ENCODE measurements around the gene HSPA4.

DNA sequence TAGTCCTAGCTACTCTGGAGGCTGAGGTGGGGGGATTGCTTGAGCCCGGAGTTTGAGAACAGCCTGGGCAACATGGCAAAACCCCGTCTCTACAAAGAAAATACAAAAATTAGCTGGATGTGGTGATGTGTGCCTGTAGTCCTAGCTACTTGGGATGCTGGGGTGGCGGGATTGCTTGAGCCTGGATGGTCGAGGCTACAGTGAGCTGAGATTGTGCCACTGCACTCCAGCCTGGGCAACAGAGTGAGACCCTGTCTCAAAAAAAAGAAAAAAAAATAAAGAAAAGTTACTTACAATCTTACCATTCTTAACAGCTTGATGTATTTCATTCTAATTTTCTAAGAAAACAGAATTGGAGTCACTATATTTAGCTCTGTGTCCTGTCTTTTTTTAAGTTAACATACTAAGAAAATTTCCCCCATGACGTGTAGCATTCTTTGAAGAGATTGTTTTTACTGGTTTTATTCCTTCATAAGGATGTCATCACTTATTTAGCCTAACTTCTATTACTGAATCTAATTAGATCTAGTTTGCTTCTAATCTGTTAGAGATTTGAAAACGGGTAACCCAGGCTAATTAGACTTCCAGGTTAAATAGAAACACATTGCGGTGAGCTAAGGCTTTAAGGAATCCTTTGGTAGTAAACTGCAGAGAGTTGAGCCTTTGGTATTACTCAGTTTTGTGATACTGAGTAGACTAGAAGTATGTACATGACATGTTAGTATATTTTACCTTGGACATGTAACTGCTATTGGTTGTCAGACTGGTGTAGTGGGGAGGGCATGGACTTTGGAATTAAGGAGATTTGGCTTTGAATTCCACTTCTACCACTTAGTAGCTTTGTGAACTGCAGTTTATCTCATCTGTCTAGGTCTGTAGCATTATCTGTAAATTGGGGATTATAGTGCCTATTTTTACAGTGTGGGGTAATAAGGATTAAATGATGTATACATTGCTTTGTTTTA is 24.0 kb downstream of the HSPA4 start:
- TF ChIP-seq, protein P1, sequence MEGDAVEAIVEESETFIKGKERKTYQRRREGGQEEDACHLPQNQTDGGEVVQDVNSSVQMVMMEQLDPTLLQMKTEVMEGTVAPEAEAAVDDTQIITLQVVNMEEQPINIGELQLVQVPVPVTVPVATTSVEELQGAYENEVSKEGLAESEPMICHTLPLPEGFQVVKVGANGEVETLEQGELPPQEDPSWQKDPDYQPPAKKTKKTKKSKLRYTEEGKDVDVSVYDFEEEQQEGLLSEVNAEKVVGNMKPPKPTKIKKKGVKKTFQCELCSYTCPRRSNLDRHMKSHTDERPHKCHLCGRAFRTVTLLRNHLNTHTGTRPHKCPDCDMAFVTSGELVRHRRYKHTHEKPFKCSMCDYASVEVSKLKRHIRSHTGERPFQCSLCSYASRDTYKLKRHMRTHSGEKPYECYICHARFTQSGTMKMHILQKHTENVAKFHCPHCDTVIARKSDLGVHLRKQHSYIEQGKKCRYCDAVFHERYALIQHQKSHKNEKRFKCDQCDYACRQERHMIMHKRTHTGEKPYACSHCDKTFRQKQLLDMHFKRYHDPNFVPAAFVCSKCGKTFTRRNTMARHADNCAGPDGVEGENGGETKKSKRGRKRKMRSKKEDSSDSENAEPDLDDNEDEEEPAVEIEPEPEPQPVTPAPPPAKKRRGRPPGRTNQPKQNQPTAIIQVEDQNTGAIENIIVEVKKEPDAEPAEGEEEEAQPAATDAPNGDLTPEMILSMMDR (IDR thresholded peaks at IDR 0.05): no peak
- TF ChIP-seq POLR2A (IDR thresholded peaks at IDR 0.05) (no peak), EP300 (IDR thresholded peaks at IDR 0.05) (no peak)

Data from ovary (tissue), 3 donors.